Stomach (tissue), 4 donors: Measurements from ENCODE around the gene RNF213.

ENCODE experiments used
- CTCF ChIP-seq, 7 experiments: fragments of 450-650 bp in 4 of 7; fragments of 200-600 bp in 3 of 7; sonication (generic) in 3 of 7; IDR thresholded peaks; one replicate each; pipeline ENCODE4 v1.5.1; 2016 to 2019; ENCODE audit warnings: antibody characterized with exemption in 7 of 7, control low read depth in 2 of 7, mild to moderate bottlenecking in 1 of 7
- POLR2A ChIP-seq, 4 donors: fragments of 450-650 bp; IDR thresholded peaks; one replicate each; pipeline ENCODE4 v1.6.1; 2016; ENCODE audit warnings: antibody characterized with exemption in 4 of 4, control low read depth in 2 of 4, mild to moderate bottlenecking in 1 of 4, moderate library complexity in 1 of 4
- POLR2AphosphoS5 ChIP-seq, 3 donors: sonication (generic); formaldehyde crosslinking; IDR thresholded peaks; one replicate each; pipeline ENCODE4 v1.6.1; 2016; ENCODE audit warnings: antibody characterized with exemption in 3 of 3

GRCh38 chr17:80394629-80395216 is 134.1 kb downstream of the RNF213 start:
- TF ChIP-seq CTCF (IDR thresholded peaks at IDR 0.05) = no peak
- no peak for TF ChIP-seq POLR2AphosphoS5 (IDR thresholded peaks at IDR 0.05)
- TF ChIP-seq POLR2A (IDR thresholded peaks at IDR 0.05) = no peak
